ENCODE measurements around the gene HOXD3. TPM values are rescaled to one million over a fixed set of nuclear protein-coding genes. Genes with fewer than 3 reads are reported as not detected.

Gene HOXD3
- total RNA-seq, 4 donors from 2014 or later = 0.86 to 2.1 (median 1.4) TPM

GRCh38 chr2:176187200-176187898 is 30.2 kb downstream of the HOXD3 start:
- Histone ChIP-seq H3K4me3 (peak overlapping the region; percentile 58 to 67 (median 65)), H3K4me1 (peaks cover 18 to 33% (median 27%) of the 10 kb centered on the region in 4 donors), H3K36me3 (no peaks in the 10 kb centered on the region), H3K27me3 (peaks cover 10 to 90% (median 41%) of the 10 kb centered on the region in 4 donors), H3K27ac (replicated peaks in 1 of 4) (peak overlapping the region in 1 of 4 donors; percentile 42), H3K9me3 (no peaks in the 10 kb centered on the region)
- 7% methylated on average over 9 of the region's 13 CpGs for WGBS
- DNase-seq (ENCODE audit: extremely low spot score) = no peak
- TF ChIP-seq CTCF (IDR thresholded peaks at IDR 0.05) = no peak
- no peak for TF ChIP-seq POLR2A (IDR thresholded peaks at IDR 0.05; ENCODE audit: low read depth)
- TF ChIP-seq POLR2AphosphoS5 (IDR thresholded peaks at IDR 0.05) = no peak
- no peak for TF ChIP-seq EP300 (IDR thresholded peaks at IDR 0.05)
- intact Hi-C loops (cut with DNase I) = no loop called here

GRCh38 chr2:176187899-176188773 is 31.0 kb downstream of the HOXD3 start, which contains the start of gene HOXD1:
TSS of gene HOXD1 (plus strand) at chr2:176188668. CDS start at chr2:176188802, 134 bp downstream.
- Histone ChIP-seq H3K9me3 (no peaks in the 10 kb centered on the region), H3K27ac (replicated peaks in 1 of 4) (peak within 1 kb of the TSS; percentile 35 to 48 (median 44)), H3K36me3 (no peaks in the 10 kb centered on the region), H3K4me1 (peaks cover 18 to 33% (median 27%) of the 10 kb centered on the region in 4 donors), H3K4me3 (peak within 1 kb of the TSS; percentile 58 to 67 (median 65)), H3K27me3 (peaks cover 10 to 97% (median 42%) of the 10 kb centered on the region in 4 donors)
- 1% methylated on average over 23 of the region's 68 CpGs for WGBS
- TF ChIP-seq POLR2AphosphoS5 (IDR thresholded peaks at IDR 0.05) (peak; percentile 25 to 34), EP300 (IDR thresholded peaks at IDR 0.05) (no peak)
- intact Hi-C loops (cut with DNase I) = no loop called here
- DNase-seq (ENCODE audit: extremely low spot score) = no peak

- TF ChIP-seq POLR2A (IDR thresholded peaks at IDR 0.05; ENCODE audit: low read depth) (no peak), POLR2AphosphoS5 (IDR thresholded peaks at IDR 0.05) (no peak), EP300 (IDR thresholded peaks at IDR 0.05) (no peak), CTCF (IDR thresholded peaks at IDR 0.05) (no peak)
- Histone ChIP-seq H3K4me1 (peaks cover 18 to 33% (median 27%) of the 10 kb centered on the region in 4 donors), H3K36me3 (no peaks in the 10 kb centered on the region), H3K27ac (replicated peaks in 1 of 4) (peak overlapping the region; percentile 35 to 48 (median 44)), H3K27me3 (peaks cover 10 to 97% (median 44%) of the 10 kb centered on the region in 4 donors), H3K4me3 (peak overlapping the region; percentile 58 to 67 (median 65)), H3K9me3 (no peaks in the 10 kb centered on the region)
- DNase-seq (ENCODE audit: extremely low spot score) = no peak
- WGBS = 1% methylated on average over 30 of the region's 98 CpGs
- intact Hi-C loops (cut with DNase I) = no loop called here
These were observed 31.9 kb downstream of the HOXD3 start for GRCh38 chr2:176188774-176189680.

GRCh38 chr2:176189681-176190641 is 32.9 kb downstream of the HOXD3 start:
- Histone ChIP-seq H3K36me3 (no peaks in the 10 kb centered on the region), H3K27ac (replicated peaks in 1 of 4) (no peak overlapping the region), H3K9me3 (no peaks in the 10 kb centered on the region), H3K4me3 (peak overlapping the region; percentile 58 to 67 (median 65)), H3K4me1 (peaks cover 18 to 33% (median 27%) of the 10 kb centered on the region in 4 donors), H3K27me3 (peaks cover 10 to 97% (median 44%) of the 10 kb centered on the region in 4 donors)
- no peak for DNase-seq (ENCODE audit: extremely low spot score)
- TF ChIP-seq POLR2A (IDR thresholded peaks at IDR 0.05; ENCODE audit: low read depth) = no peak
- no peak for TF ChIP-seq EP300 (IDR thresholded peaks at IDR 0.05)
- TF ChIP-seq CTCF (IDR thresholded peaks at IDR 0.05) = no peak
- no peak for TF ChIP-seq POLR2AphosphoS5 (IDR thresholded peaks at IDR 0.05)
- intact Hi-C loops (cut with DNase I) = no loop called here
- 20% methylated on average over 28 of the region's 28 CpGs for WGBS
